Upper lobe of right lung (tissue), 1 donor: ENCODE measurements around the gene SAMM50. TPM values are rescaled to one million over a fixed set of nuclear protein-coding genes. Genes with fewer than 3 reads are reported as not detected.
A peak's percentile ranks its signal among the peaks of the same experiment; 100 is the strongest.

Source experiments
- ATAC-seq: fragments of 200-7000 bp; cut with Tn5 transposase; one replicate; pipeline ENCODE4 v1.9.1; 2020; ENCODE audit warnings: mild to moderate bottlenecking, moderate library complexity
- DNase-seq: peaks from one replicate; pipeline ENCODE4 v3.0.0-alpha.2; 2020
- H3K27ac ChIP-seq: fragments of 200-600 bp; one replicate; pipeline ENCODE4 v1.8.0; 2022
- H3K27me3 ChIP-seq: fragments of 200-600 bp; one replicate; pipeline ENCODE4 v1.8.0; 2022; ENCODE audit warnings: mild to moderate bottlenecking
- H3K36me3 ChIP-seq: fragments of 200-600 bp; one replicate; pipeline ENCODE4 v1.8.0; 2022
- H3K4me1 ChIP-seq: fragments of 200-600 bp; one replicate; pipeline ENCODE4 v1.8.0; 2022
- H3K4me3 ChIP-seq: fragments of 200-600 bp; one replicate; pipeline ENCODE4 v1.8.0; 2022; ENCODE audit warnings: mild to moderate bottlenecking
- H3K9me3 ChIP-seq: fragments of 200-600 bp; one replicate; pipeline ENCODE4 v1.8.0; 2022
- intact Hi-C: fragments of 100-400 bp; cut with DNase I; formaldehyde crosslinking; loops from one replicate; pipeline ENCODE4 v1.11.0; 2022
- total RNA-seq: library from RNA; stranded (reverse); fragmentation: NEBNext Ultra II Directional; extraction: Animal tissue kit (Norgen Biotek cat#: 25700); gene quantifications from one replicate; pipeline ENCODE4 v1.2.1, GENCODE V29; 2021
- TF ChIP-seq, protein P1 (sequence below): fragments of 200-600 bp; IDR thresholded peaks from one replicate; pipeline ENCODE4 v1.8.0; 2022; ENCODE audit warnings: antibody characterized with exemption
- donor health status: DM: no; HTN: yes; CAD: no; lungs with severe emphysema.

Gene SAMM50
- total RNA-seq, 1 donor from 2014 or later = 25.7 TPM

GRCh38 chr22:43980996-43981395, 25.8 kb downstream of the SAMM50 start:
- intact Hi-C loops = no loop called here
- TF ChIP-seq, protein P1, sequence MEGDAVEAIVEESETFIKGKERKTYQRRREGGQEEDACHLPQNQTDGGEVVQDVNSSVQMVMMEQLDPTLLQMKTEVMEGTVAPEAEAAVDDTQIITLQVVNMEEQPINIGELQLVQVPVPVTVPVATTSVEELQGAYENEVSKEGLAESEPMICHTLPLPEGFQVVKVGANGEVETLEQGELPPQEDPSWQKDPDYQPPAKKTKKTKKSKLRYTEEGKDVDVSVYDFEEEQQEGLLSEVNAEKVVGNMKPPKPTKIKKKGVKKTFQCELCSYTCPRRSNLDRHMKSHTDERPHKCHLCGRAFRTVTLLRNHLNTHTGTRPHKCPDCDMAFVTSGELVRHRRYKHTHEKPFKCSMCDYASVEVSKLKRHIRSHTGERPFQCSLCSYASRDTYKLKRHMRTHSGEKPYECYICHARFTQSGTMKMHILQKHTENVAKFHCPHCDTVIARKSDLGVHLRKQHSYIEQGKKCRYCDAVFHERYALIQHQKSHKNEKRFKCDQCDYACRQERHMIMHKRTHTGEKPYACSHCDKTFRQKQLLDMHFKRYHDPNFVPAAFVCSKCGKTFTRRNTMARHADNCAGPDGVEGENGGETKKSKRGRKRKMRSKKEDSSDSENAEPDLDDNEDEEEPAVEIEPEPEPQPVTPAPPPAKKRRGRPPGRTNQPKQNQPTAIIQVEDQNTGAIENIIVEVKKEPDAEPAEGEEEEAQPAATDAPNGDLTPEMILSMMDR = no peak
- Histone ChIP-seq H3K27ac (no peak overlapping the region), H3K4me3 (no peak overlapping the region), H3K9me3 (no peaks in the 10 kb centered on the region), H3K36me3 (peaks cover 96% of the 10 kb centered on the region), H3K4me1 (no peaks in the 10 kb centered on the region), H3K27me3 (no peaks in the 10 kb centered on the region)
- ATAC-seq (no peak), DNase-seq (no peak)

GRCh38 chr22:43983808-43984207, 28.6 kb downstream of the SAMM50 start:
- DNase-seq (no peak), ATAC-seq (no peak)
- intact Hi-C loops = no loop called here
- Histone ChIP-seq H3K4me1 (no peaks in the 10 kb centered on the region), H3K4me3 (no peak overlapping the region), H3K9me3 (no peaks in the 10 kb centered on the region), H3K27ac (no peak overlapping the region), H3K36me3 (peaks cover 94% of the 10 kb centered on the region), H3K27me3 (no peaks in the 10 kb centered on the region)
- TF ChIP-seq, protein P1 = no peak

DNA sequence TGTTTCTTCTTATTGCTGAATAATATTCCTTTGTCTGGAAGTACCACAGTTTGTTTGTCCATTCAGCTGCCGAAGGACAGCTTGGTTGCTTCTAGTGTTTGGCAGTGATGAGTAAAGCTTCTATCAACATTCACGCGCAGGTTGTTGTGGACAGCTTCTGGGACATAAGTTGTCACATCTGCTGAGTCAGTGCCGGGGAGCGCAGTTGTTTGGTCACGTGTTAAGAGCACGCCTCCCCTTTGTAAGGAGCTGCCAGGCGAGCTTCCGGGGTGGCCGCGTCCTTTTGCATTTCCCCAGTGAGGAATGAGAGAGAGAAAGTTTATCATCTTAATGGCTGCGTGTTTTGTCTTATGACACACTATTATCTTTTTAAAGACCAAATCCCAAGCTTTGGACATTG, 30.3 kb downstream of the SAMM50 start:
- intact Hi-C loops = no loop called here
- Histone ChIP-seq H3K4me3 (no peak overlapping the region), H3K27ac (no peak overlapping the region), H3K27me3 (no peaks in the 10 kb centered on the region), H3K9me3 (no peaks in the 10 kb centered on the region), H3K36me3 (peaks cover 96% of the 10 kb centered on the region), H3K4me1 (no peaks in the 10 kb centered on the region)
- ATAC-seq (no peak), DNase-seq (no peak)
- TF ChIP-seq, protein P1 = no peak

GRCh38 chr22:43988116-43988820, 33.0 kb downstream of the SAMM50 start:
- H3K9me3 ChIP-seq = no peaks in the 10 kb centered on the region
- intact Hi-C loops = no loop called here
- no peak overlapping the region for H3K4me3 ChIP-seq
- H3K36me3 ChIP-seq = peaks cover 94% of the 10 kb centered on the region
- ATAC-seq = no peak
- no peaks in the 10 kb centered on the region for H3K27me3 ChIP-seq
- H3K4me1 ChIP-seq = no peaks in the 10 kb centered on the region
- peak; percentile 1 for DNase-seq
- no peak overlapping the region for H3K27ac ChIP-seq
- TF ChIP-seq, protein P1 = no peak

- Histone ChIP-seq H3K36me3 (peaks cover 90% of the 10 kb centered on the region), H3K9me3 (no peaks in the 10 kb centered on the region), H3K4me1 (no peaks in the 10 kb centered on the region), H3K27me3 (no peaks in the 10 kb centered on the region), H3K4me3 (no peak overlapping the region), H3K27ac (no peak overlapping the region)
- intact Hi-C loops = no loop called here
- TF ChIP-seq, protein P1 = no peak
- ATAC-seq (no peak), DNase-seq (peak; percentile 13)
These were observed 33.7 kb downstream of the SAMM50 start for GRCh38 chr22:43988960-43989359.

GRCh38 chr22:43990044-43990443, 34.8 kb downstream of the SAMM50 start:
- Histone ChIP-seq H3K4me1 (no peaks in the 10 kb centered on the region), H3K4me3 (no peak overlapping the region), H3K27ac (no peak overlapping the region), H3K27me3 (no peaks in the 10 kb centered on the region), H3K9me3 (no peaks in the 10 kb centered on the region), H3K36me3 (peaks cover 86% of the 10 kb centered on the region)
- ATAC-seq = no peak
- DNase-seq = peak; percentile 35
- TF ChIP-seq, protein P1 = no peak
- intact Hi-C loops = loop anchor here (5.0 kb wide), 1 partner anchor 637 kb away; no protein-coding TSS in a partner anchor
